Left hindlimb (tissue), 1 donor: ENCODE data around the gene GNAT1.

Source experiments
- DNase-seq: peaks from one replicate; pipeline ENCODE4 v3.0.0-alpha.2; 2018

GNAT1 gene

DNA sequence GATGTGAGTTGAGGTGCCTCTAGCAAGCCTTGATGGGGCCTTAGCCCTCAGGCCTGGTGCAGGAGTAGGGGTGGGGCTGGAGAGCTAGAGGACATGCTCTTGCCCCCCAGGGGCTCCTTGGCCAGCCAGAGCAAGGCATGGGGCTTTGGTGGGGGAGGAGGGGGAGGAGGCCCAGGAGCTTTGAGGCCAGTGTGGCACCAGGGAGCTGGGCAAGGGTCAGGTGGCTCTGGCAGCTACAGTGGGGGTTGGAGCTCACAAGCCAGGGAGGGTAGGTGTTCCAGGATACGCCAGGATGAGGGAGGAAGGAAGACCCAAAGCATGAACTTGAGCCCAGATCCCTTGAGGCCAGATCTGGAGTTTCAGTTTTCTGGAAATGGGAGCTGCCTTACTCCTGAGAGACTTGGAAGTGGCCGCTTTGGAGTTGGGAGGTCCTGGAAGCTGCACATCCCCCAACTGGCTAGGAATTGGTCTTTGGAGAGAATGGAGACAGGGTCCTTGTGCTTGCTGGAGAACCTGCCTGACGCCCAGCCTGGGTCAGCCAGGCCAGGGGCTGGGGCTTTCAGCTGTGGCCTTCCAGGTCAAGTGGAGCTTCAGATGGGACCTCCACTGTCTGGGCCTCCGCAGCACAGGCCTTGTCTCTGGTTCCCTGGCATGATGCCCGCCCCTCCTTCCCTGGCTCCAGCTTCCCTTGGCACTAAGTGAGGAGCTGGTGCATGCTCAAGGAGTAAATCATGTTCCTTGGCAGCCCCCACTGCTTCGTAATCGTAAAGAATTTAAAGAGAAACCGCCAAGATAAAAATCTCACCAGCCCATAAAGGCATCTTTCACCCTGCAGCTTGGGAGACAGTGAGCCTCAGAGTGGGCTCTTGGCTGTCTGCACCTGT is 27.6 kb upstream of the GNAT1 start:
- DNase-seq: peak; percentile 91

DNA sequence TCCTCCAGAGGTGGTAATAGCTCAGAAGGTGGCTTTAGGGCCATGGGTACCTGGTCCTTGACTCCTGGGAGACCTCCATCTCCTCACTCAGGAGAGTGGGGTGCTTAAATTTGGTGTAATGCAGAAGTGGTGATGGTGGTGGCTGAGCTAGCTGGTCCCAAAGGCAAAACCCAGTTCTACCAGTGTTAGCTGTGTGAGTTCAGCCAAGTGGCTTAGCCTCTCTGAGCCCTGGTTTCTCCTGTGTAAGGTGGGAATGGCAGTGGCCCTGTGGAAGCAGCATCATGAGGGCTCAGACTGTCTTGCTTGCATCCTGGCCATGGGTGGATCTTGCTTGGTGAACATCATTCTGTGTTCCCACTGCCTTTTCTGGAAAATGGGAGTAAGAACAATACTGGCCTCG is 26.9 kb upstream of the GNAT1 start:
- no peak for DNase-seq

DNA sequence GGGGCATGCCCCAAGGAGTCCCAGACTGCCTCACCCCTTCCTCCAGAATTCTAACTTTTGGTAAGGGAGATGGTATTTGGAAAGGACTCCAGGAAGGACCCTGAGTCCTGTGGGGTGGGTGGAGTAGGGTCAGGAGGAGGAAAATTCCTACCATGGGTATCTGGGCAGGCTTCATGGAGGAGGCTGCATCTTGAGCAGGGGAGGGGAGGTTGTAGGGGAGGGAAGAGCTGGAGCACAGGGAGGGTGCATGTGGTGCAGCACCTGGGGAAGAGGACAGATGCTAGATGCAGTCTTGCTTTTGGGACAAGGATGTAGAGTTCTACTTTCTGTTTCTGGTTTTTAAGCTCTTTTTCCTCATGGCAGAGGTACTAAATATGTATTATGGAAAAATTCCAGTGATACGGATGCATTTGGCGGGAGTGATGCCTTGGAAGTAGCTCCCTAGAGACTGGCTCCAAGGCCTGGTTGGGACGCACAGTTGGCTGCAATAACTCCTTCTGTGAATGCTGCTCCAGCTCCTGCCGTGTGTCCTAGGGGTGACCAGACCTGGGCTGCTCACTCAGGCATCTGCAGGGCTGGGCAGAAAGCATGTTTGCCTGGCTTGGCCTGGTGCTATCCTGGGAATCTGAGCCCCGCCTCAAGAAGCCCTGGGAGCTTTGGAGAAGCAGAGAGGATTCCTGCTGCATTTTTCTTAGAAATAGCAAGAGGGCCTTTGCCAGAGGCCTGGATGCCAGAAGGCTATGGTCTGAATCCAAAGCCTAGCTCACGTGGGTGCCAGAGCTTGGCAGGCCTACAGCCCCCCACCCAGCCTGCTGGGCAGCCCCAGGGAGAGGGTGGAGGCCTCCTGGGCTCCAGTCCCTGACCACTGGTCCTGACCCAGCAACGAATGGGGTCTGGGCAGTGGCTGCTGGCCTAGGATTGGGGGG is 26.2 kb upstream of the GNAT1 start:
- DNase-seq: peak; percentile 71

DNA sequence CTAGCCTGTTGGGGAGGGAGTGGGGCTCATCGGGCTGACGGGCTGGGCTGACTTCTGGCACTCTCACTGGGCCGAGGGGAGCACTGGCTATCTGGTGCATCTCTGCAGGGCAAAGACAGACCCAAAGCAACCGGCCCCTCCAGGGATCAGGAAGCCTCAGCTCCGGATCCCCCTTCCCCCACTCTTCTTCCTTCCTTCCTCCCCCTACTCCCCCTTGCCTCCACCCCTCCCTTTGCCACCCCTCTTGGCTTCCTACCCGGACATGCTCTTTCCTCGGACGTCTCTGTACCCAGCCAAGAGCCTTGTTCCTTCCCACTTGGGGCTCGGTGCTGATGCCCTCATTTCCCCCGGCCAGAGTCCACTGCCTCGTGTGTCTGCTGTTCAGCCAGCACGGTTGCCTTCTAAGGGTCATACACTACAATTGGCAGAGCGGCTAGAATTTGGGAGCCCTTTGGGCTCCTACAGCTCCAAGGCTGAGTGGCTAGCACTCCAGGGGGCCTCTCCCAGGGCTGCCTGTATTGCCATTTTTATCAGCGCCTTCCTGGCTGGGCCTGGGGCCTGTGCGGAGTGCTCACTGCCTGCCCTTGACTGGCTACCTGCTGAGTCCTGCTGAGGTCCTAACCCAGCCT is 25.4 kb upstream of the GNAT1 start:
- peak; percentile 73 for DNase-seq

DNA sequence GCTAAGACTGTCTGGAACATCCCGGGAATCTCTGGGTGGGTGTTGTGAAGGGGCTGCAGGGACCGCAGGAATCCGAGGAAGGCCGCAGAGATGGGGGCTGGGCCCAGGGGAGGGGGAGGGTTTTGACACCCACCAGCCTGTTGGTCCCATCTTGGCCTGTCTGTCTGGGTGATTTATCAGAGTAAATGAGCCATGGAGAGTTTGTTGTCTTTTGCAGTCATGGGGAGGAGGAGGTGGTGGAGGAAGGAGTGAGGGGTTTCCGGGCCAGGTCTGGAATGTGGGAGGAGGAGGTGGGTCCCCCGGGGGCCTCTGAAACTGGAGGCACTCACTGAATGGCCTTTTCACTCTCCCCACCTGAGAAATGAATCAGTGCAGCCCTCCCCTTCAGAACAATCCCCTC is 24.8 kb upstream of the GNAT1 start:
- DNase-seq: no peak

DNA sequence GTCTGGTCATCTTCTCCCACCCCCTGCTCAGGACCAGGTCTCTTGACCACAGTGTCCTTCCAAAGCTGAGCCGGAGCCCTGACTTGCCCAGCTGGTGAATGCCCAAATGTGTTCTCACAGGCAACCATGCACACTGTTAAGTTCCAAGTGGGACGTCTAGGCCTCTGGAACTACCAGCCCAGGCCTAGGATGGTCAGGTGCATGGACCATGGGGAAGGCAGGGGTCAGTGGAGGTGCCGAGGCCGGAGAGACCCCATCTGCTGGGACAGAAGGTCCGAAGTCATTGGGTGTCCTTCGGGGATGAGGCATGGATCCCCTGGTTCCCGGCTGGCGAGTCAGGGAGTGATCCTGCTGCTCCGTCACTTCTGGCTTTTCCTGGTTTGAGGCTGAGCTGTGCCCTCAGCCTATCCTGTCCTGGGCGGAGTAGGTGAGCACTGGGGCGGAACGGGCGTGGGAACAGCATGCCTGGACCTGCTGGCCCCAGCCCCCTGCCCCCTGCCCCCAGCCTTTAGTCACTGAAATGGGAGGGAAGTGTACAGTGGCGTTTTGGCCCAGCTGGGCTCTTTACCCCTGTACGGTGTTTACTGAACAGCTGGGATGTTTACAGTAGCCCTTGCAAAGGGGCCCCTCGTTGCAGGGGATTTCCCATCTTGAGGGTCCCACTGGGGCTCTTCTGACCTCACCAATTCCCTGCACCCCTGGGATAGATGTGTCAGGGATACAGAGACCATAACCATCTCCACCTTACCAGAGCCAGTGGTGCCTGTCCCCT is 24.2 kb upstream of the GNAT1 start:
- no peak for DNase-seq

DNA sequence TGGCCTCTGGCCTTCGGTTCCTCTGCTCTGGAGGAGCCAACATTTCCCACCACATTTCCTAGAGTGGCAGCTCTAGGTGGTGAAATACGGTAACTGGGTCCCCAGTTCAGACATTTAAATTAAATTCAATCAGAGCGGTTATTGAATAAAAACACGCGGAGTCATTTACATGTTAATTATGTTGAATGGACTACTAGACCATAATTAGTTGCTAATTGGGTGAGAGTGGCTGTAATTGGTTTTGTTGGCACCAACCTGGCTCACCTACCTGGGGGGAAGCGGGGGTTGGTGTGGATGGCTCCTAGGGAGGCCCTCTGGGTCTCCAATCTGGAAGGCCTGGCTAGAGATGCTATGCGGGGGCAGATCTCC is 23.6 kb upstream of the GNAT1 start:
- no peak for DNase-seq

DNA sequence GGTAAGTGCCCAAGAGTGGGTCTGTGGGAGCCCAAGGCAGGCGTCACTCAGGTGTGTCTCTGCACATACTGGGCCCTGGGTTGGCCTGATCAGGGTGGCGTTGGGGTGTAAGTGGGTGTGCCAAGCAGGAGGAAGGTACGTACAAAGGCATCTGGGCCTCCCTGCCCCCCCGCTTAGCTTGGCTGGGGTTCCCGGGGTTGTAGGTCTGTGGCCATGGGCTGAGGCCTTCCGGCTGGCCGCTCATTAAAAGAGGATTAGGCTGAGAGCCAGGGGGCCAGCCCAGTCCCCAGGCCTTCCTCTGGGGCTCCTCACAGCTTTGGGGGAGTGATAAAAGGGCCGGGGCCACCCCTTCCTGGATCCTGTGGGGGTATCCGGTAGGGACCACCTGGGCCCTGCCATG is 23.0 kb upstream of the GNAT1 start:
- no peak for DNase-seq

DNA sequence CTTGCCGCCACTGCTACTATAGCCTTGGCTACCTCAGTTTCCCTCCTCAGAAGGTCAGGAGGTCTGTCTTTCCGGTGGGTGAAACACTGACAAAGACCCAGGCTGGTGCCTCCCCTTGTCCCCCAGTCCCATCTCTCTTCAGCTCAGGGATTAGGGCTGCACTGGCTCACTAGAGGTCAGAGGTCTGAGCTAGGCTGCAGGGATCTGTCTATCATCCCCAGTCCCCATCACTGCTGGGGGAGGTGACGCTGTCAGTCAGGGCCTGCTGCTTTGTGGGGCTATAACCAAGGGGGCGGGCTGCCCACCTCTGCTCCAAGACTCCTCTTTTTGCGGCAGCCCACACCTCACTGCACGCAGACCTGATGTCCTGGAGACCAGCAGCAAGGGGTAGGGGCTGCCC is 22.6 kb upstream of the GNAT1 start:
- DNase-seq: no peak

DNA sequence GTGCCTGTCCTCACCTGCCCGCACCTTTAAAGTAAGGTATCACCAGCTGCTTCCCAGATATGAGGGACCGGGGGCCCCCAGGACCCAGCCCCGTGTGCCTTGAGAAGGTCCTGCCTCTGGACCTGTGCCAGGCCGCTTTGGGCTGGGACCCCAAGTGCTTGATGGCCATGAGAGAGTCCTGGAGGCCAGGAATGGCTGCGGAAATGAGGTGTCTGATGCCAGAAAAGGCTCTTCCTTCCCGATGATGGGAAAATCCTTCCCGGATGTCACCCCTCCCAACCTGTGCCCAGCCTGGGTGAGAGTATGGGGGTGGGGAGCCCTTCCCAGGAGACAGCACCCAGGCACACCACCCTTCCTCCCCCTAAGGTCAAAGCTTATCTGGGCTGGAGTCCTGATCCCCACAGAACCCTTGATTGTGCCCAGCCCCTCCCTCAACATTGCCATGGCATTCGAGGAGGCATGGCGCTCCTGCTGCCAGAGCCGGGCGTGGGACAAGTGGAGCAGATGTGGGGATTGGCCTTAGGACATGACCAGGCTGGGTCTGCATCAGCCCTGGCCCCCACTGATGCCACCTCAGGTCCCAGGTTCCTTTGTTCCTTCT is 22.1 kb upstream of the GNAT1 start:
- no peak for DNase-seq

DNA sequence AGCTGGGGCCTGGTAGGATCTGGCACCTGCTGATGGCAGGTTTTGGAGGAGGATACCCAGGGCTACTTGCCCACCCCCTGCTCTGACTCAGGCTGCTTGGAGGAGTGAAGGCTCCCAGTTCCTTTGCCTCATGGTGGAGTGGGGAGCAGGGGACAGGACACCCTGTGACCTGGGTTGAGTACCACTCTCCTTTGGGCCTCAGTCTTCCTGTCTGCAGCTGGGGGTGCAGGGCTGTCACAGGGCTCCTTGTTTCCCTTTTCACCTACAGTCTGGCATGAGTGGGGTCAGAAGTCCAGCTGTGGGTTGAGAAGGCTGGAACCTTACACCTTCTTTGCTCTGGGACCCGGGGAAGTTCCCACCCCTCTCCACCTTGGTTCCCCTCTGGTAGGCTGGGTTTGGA is 21.6 kb upstream of the GNAT1 start:
- no peak for DNase-seq

DNA sequence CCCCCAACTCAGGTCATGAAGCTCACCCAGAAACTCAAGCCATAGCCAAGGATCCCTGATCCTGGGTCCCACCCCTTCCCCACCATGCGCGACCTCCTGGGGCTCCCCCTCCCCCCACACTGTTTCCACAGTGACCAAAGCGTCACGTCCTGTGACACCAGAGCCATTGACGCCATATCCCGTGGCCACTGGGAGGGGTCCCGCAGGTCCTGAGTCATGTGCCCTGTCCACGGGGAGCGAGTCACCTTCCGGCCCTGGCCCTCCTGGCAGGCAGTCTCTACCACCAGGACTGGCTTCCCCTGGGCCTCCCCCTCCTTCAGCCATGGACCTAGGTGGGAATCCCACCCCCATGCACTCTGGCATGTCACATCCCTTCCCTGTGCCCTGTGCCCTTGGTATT is 20.7 kb upstream of the GNAT1 start:
- no peak for DNase-seq

DNA sequence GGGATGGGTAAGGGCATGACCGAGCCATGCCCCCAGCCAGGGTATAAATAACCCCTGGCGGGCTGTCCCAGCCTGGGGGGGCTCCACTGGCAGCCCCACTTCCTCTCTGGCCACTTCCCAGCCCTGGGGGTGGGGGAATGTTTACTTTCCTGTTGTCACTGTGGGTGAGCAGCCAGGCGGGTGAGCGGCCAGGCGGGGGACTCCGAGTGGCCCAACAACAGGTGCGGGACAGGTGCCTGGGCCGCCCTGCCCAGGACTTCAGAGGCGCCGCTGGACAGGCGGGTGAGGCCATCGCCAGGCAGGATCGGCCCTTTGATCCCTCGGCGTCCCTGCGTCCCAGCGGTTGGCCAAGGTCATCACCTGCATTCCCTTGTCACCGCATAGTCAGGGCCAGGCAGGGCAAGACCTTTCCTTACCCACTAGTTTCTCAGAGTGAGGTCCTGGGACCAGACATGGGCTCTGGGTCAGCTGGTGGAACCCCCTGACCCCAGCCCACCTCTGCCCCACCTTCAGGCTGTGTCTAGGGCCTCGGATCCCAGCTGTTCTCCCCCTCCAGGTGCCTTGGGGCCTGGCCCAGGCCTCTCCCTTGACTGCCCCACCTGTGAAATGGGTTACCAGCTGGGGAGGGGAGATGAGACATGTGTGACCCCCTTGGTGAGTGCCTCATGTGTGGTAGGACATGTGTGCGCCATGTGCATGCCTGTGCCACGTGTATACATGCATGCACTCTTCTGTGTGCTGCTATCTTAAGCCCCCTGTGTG is 19.7 kb upstream of the GNAT1 start:
- DNase-seq: no peak

DNA sequence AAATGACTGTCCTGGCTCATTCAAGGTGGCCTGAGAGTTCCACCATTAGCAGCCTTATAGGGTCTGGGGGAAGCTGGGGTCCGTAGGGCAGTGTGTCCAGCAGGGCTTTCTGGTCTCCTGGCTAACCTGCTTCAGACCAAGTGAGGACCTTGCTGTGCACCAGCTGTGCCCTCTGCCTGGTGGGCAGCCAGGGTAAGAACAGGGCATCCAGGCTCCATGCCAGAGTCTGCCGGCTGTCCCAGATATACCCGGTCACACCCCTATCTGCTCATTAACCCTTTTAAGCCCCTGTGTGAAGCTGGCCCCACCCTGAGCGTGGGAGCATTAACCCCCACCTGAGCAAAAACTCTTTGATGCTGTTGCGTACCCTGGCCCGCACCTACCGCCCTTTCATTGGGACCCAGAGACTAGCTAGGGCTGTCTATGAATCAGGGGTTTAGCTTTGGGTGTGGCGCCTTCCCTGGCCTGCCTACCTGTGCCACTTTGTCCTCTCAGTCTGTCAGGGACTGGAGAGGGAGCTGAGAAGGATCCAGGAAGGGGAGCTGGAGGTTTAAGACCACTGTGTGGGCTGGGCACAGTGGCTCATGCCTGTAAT is 18.7 kb upstream of the GNAT1 start:
- no peak for DNase-seq

DNA sequence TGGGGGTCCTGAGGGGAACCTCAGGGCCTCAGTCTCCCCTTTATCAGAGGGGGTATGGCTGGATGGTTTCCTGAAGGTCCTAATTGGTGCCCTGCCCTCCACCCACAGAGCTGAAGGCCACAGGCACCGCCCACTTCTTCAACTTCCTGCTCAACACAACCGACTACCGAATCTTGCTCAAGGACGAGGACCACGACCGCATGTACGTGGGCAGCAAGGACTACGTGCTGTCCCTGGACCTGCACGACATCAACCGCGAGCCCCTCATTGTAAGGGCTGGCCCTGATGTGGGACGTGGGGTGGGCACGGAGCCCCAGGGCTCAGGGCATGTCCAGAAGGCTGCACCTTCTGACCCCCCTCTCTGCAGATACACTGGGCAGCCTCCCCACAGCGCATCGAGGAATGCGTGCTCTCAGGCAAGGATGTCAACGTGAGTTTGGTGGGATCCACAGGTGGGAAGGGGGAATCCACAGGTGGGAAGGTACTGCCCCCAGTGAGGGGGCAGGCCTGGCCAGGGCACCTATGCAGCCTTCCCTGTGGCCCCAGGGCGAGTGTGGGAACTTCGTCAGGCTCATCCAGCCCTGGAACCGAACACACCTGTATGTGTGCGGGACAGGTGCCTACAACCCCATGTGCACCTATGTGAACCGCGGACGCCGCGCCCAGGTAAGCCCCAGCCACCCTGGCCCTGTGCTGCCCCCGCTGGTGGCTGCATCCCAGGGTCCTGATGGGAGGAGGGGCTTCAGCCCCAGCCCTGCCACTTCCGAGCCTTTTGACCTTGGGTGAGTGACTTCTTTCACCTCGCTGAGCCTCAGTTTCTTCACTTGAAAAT is 17.5 kb upstream of the GNAT1 start:
- DNase-seq: peak; percentile 22

DNA sequence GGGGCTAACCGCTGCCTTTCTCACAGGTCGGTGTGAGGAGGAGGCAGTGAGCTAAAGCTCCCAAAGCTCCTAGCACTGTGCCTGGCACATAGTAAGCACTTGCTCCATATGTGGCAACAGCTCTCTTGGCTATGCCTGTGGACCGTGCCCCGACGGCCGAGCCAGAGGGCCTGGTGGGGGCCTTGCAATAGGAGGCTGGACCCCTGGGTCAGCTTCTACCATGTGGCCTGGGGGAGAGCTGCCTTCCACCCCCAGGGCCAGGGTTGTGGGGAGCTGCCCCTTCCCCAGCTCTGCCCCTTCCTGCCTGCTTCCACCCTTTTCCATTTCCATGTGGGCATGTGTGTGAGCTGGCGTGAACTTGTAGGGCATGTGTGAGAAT is 16.9 kb upstream of the GNAT1 start:
- peak; percentile 8 for DNase-seq

DNA sequence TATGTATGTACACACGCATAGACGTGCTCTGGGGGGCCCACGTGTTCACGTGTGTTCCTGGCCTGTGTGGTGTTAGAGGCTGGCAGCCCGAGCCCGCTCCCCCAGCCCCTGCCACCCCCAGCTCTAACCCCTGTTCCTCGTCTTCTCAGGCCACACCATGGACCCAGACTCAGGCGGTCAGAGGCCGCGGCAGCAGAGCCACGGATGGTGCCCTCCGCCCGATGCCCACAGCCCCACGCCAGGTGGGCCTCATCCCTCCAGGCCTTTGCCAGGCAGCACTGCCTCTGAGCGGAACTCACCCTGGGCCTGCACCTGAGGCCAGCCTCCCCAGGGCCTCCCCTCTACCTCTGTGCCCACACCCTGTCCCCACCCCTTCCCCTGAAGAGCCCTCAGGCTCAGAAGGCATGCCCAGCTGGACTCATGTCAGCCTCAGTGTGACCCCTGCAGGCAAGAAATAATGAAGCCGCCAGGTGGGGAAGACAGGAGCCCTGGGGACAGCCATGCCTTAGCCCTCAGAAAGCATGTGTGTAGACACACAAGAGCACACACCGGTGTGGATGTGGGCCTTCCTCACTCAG is 16.4 kb upstream of the GNAT1 start:
- DNase-seq: peak; percentile 15

DNA sequence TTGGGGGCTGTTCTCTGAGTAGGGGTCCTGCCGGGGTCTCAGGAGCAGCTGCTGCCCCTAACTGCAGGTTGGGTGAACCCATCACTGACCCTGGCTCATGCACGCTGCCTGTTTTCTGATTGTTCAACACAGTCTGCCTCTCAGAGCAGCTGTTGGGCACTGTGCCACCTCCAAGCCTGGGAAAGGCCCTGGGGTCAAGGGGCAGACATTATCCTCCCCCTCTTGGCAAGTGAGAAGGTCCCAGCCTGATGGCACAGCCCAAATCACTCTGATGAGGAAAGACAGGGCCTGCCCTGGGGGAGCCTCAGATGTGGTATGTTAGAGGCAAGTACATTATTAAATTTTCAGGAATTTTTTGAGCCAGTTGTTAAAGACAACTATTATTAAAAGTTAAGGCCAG is 14.1 kb upstream of the GNAT1 start:
- peak; percentile 23 for DNase-seq

DNA sequence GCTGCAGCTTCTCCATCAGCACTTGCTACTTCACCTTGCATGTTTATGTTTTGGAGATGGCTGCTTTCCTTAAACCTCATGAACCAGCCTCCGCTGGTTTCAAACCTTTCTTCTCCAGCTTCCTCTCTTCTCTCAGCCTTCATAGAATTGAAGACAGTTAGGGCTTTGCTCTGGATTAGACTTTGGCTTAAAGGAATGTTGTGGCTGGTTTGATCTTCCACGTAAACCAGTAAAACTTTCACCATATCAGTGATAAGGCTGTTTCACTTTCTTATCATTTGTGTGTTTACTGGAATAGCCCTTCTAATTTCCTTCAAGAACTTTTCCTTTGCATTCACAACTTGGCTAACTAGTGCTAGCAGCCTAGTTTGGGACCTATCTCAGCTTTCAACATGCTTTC is 11.7 kb upstream of the GNAT1 start:
- DNase-seq: no peak

DNA sequence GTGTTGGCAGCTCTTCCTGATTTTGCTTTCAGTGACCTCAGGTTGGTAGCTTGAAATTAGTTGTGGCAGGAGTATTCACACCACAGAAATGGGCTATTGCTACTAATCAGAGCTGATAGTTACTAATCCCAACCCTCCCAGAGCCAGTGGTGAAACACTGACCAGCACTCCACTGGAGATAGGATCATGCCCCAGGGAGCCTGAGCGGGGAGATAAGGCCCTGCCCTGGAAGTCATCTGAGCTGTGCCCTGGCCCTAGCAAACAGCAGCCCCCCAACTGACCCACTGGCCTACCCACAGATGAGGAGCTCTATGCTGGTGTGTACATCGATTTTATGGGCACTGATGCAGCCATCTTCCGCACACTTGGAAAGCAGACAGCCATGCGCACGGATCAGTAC is 9.4 kb upstream of the GNAT1 start:
- peak; percentile 6 for DNase-seq
